Skeletal muscle cell (primary cell): ENCODE measurements around the gene CCDC47.
A peak's percentile ranks its signal among the peaks of the same experiment; 100 is the strongest.

Source experiments
- DNase-seq: peaks from one replicate; pipeline ENCODE4 v3.0.0-alpha.2; 2010; ENCODE audit warnings: low read depth
- H3K4me3 ChIP-seq: 2 replicates; pipeline ENCODE4 v1.5.1; 2011; ENCODE audit warnings: low read depth, mild to moderate bottlenecking, control low read depth, low read length, moderate library complexity

CCDC47 gene

GRCh38 chr17:63701868-63702720 lies 71.3 kb downstream of the CCDC47 start:
- no peak overlapping the region for H3K4me3 ChIP-seq
- DNase-seq, result no peak

DNA sequence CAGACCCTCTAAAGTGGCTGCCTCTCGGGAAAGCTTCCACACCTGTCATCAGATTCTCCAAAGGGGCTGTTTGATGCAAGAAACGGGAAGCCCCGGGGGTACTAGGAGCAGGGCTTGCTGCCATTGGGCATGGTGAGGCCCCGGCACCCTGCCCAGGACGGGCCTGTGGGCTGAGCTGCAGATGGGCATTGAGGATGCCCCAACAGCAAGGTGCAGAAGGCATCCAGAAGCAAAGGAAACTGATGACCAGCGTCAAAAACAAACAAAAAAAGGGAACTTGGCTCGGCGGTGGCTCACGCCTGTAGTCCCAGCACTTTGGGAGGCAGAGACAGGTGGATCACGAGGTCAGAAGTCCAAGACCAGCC lies 72.0 kb downstream of the CCDC47 start:
- no peak for DNase-seq

DNA sequence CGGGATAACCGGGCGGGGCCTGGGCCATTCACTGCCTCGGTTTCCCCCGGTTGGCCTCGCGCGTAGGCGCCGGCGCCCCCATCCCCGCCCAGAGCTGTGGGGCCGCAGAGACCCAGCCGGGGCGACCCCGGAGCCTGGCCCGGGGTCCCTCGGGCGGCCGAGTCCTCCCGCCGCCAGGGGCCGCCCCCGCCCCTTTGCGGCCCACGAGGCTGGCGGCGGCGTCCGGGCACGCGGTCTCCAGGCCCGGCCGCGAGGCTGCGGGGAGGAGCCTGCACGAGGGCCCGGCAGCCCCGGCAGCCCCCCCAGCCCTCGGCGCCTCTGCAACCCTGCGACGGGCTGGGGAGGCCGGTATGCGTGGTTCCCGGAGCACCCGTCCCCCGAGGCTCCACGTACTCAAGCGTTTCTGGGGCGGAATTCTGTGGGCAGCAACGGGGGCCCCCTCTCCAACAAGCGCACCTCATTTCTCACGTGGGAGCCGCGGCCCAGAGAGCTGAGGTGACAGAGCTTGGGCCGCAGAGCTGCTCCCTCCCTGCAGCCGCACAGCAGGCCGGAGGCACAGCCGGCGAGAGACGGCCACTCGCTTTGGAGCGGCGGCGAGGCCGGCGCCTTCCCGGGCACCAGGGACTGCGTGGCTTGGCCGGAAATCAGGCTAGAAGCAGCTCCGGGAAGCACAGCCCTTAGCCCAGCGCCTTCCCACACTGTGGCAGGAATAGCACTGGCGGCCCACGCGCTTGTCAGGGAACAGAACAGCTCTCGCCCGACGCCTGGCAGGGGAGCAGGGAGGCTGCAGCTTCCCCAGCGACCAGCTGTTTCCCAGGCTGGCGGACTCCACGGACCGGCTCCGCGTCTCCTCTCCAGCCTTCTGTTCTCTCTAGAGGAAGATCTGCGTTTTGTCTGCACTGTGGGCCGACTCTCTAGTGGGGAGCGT lies 72.6 kb downstream of the CCDC47 start:
- DNase-seq, result peak; percentile 25
- H3K4me3 ChIP-seq, result peak overlapping the region; percentile 53

More for the DNA sequence above, 72.0 kb downstream of the CCDC47 start:
- H3K4me3 ChIP-seq, result peak overlapping the region; percentile 36

GRCh38 chr17:63699638-63700527 lies 73.5 kb downstream of the CCDC47 start, which contains the start of gene LIMD2:
Gene LIMD2, minus strand, starts transcription at chr17:63700125. Its CDS starts 827 bp downstream, at chr17:63699298.
- no peak for DNase-seq

GRCh38 chr17:63698886-63699637 lies 74.3 kb downstream of the CCDC47 start:
- H3K4me3 ChIP-seq, result peak overlapping the region; percentile 53
- DNase-seq, result no peak

More at GRCh38 chr17:63699638-63700527, 73.5 kb downstream of the CCDC47 start, which contains the start of gene LIMD2:
- peak within 1 kb of the TSS; percentile 53 for H3K4me3 ChIP-seq

GRCh38 chr17:63698381-63698885 lies 75.0 kb downstream of the CCDC47 start:
- no peak for DNase-seq
- H3K4me3 ChIP-seq, result peak overlapping the region; percentile 53

- H3K4me3 ChIP-seq, result no peak overlapping the region
- no peak for DNase-seq
Observed at GRCh38 chr17:63697341-63698286, 75.8 kb downstream of the CCDC47 start.

- DNase-seq, result no peak
- H3K4me3 ChIP-seq, result no peak overlapping the region
Observed at GRCh38 chr17:63696381-63696961, 76.9 kb downstream of the CCDC47 start.

DNA sequence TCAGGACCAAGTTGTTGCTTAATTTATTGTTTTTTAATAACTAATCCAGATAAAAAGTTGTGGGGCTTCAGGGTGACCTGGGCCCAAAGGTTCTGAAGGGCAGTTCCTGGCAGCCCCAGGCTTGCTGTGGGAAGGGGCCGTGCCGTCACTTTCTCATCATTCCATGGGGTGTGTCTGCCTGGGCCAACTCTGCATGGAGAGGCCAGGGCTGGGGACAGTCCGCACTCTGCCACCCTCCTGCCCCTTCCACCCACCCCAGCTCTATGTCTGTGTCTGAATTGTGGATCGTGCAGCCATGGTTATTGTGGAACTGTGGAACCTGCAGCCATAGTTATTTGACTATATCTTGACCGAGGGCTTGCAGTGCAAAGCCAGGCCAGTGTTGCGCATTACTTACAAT lies 77.5 kb downstream of the CCDC47 start:
- no peak for DNase-seq
- no peak overlapping the region for H3K4me3 ChIP-seq
